GM21717 (cell line): ENCODE measurements around the gene RUNX3.

ENCODE experiments used
- ATAC-seq: cut with Tn5 transposase; IDR thresholded peaks from one replicate; pipeline ENCODE4 v1.9.1; 2021; ENCODE audit warnings: mild to moderate bottlenecking, moderate library complexity; ENCODE audit not compliant: unreplicated experiment

Gene RUNX3

DNA sequence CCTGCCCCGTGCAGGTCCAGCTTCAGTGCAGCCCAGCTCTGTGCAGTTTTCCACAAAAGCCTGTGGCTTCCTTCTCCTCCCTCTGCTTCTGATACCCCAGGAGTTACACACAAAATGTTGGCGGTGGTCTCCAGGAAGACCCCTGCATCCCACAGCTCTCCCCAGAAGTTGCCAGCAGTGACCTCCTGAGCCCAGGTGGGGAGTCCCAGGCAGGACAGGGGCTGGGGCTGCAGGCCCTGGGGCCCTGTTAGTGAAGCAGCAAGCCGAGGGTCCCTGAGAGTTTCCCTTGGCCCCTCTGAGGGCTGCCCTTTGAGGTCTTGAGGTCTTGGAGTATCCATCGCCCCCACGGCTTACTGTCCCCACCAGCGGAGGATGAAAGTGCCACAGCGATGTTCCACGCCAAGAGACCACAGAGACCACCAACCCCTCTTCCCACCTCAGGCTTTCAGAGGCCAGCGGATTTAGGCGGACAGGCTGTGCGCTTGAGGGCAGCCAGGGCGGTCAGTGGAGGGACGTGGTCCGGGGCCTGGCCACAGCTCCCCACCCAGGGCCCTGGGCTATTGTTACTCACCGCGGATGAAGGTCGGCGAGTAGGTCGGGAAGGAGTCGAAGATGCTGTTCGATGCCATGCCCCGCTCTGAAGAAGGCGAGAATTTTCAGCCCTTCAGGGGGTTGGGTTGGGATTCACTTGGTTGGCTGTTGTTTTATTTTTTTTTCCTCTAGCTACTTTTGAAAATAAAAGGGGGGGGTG is 34.0 kb upstream of the RUNX3 start:
- ATAC-seq: no peak

DNA sequence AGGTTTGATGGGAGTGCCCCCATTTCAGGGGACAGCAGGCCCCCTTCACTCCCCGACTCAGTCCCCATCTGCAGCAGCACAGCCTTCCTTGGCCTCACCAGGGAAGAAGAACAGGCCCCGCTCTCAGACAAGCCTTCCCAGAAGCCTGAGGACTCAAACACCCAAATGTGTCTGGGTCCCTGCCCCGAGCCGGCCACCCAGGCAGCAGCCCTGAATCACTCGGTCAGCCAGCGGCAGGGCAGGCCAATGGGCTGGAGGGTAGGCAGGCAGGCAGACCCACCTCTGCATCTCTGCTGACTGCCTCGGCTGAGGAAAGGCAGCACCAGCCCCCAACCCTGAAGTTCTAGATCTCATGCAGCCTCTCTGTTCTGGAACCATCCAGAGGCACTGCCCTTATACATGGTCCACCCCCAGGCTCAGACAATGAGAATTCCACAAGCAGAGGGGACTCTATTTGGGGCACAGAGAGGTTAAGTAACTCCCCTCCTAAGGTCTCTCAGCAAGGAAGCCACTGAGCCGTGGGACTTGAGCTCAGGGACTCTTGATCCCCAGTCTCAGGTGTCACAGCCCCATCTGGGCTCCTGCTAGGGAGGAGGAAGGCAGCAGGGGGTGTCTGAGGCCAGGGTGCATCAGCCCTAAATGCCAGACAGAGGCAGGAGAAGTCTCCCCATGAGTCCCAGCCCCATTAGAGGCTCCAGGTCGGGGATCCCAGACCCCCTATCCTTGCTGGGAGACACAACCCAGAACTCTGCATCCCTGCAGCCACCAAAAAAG is 33.2 kb upstream of the RUNX3 start:
- ATAC-seq: no peak

DNA sequence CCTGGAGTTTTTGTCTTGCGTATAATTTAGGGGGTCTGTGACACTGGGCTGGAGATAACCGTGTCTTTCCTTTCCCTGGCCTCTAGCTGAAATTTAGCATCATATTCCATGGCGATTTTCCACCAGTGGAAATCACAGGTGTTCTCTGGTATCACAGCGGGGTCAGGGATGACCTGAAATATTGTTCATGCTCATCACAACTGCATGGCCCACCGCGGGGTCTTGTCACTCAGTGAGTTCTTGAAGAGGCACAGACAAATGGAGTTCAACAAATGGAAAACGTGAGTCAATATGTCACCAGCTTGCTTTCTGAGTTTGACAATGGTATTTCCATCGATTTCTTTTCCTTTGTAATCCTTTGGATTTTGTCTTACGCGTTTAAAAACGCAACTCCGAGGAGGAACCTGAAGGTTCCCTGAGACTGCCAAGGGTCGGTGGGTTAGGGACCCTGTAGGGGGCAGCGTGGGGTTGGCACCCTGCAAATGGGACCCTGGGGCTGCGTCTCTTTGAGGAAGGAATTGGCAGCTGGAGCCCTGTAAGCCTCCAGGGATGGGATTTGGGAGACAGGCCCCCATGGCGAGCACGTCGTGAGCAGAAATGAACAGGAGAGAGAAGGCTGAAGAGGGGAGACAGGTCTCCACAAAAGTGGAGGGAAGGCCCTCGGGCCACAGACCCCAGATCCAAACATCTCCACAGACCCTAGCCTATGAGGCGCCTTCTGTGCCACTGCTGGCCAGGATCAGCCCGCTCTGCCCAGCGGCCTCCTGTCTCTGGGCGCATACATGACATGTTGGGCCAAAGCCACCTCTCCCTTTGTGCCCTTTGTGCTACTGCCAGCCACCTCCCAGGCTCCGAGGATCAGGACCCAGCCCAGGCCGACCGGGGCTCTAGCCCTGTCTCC is 32.1 kb upstream of the RUNX3 start:
- ATAC-seq: no peak

DNA sequence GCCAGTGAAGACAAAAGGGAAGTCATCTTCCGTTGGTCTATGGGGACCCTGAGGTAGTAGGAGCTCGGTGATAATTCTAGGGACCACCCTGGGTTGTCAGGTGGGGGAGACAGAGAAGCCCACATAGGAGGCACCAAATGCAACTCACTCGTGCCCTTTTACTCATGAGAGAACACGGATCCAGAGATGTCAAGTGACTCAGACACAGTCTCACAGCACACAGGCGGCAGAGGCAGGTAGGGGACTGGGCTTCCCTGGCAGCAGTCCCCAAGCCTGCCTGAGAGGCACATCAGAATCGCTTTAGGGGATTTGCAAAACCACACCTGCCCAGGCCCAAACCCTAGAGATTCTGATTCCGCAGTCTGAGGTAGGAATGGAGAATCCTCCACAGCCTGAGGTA is 31.3 kb upstream of the RUNX3 start:
- no peak for ATAC-seq

DNA sequence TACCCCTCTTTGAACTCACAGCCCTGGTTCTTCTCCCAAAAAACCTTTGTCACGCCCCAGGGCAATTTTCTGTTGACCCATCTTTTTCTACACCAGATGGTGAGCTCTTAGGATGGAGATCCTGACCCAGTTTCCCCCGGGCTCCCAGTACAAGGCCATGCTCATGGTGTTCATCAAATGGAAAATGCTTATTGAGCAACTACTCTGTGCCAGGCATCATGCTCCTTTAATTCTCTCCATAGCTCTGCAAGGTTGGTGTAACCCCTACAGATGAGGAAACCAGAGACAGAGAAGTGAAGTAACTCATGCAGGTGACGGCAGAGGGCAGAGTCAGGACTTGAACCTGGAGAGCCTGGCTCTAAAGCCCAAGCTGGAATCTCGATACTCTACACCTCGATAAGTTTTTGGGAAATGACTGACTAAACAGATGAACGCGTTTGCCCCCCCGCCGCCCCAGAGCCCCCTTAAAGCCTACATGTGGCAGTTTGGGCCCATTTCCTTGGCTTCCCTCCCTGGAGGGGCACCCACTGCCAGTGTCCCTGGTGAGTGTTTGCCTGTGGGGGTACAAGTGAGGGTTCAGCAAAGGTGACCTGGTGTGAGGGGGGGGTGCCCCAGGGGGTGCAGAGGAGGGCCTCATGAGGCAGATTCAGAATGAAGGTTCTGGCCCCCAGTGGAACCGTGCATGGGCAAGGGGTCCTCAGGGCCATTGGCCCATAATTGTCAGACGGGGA is 30.2 kb upstream of the RUNX3 start:
- no peak for ATAC-seq

DNA sequence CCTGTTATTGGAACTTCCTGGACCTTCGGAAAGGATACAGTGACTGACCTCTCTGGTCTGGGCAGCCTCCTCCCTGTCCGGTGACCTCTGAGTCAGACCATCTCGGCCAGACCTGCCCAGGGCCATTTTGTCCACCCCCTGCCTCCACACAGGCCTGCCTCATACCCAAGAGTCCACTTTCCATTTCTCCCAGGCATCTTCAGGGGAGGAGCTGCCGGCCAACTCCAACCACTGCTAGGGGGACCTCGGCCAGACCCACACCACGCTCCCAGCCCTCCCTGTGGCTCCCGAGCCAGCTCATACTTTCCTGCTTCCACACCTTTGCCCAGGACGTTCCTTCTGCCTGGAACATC is 29.5 kb upstream of the RUNX3 start:
- no peak for ATAC-seq

DNA sequence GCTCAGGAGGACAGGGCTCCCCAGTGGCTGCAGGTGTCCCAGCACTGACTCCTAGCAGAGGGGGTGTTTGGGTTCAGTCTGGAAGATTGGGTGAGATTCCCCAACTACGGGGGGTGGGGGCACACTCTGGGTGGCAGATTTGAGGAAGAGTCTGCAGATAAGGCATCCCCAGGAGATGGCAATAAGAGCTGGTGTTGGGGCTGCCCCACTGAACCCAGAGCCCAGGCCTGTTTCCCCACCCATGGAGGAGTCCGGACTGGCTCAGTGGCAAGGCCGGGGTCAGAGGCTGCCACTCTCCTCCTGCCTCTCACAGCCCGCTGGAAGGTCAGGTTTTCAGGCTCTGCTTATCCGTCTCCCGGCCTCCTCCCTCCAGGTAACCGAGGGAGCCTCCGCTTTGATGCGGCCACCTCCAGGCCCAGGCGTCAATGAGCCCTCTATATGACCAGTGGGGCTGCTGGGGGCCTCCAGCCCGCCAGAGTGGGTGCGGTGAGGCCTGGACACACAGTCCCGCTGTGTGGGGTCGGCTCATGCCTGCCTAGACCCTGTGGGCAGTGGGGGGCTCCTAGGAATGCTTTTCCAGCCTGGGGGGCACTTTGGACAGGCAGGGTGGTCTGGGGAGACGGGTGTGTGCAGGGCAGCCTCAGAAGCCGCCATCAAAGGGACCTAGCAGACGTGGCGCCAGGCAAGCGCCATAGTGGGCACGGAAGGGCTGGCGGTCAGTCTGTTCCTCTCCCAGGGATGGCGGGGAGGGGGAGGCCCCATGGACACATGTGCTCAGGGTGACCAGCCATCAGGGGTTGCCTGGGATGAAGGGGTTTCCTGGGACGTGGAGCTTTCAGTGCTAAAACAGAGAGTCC is 28.9 kb upstream of the RUNX3 start:
- no peak for ATAC-seq

DNA sequence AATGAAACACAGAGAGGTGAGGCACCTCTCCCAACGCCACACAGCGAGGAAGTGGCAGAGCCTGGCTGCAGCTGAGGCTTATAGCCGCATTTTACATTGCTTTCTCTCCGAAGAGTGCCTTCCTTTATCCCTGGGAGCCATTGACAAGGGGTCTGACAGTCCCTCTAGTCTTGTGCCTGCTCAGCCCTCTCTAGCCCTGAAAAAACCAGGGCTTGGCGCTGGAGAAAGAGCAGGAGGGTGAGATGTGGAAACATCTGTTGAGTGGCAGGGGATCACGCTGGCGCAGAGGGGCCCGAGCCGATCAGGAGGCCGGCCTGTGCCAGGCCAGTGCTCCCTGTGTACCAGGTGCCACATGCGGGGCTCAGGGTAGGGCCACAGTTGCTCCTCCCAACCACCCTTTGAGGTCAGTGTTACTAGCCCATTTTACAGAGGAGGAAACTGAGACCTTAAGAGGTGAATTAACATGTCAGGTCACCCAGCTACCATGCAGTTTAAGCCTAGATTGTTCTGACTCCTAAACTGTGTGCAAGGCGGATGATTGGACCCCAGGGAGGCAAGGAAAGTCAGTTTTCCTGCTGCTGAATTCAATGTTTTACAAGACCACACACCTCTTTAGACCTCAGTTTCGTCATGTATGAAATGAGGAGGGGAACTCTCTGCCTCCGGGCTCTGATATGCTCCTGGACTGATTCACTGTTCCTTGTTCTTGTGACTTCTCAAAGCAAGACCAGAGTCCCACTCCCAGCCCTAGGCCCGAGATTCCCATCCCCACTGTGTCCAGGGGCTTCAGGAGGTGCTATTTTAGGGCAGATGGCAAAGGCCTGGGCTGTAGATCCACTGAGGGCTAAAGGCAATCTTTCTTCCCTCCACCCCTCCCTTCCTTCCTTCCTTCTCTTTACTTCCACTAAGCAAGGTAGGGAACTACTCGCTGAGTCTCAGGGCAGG is 28.0 kb upstream of the RUNX3 start:
- ATAC-seq: no peak

DNA sequence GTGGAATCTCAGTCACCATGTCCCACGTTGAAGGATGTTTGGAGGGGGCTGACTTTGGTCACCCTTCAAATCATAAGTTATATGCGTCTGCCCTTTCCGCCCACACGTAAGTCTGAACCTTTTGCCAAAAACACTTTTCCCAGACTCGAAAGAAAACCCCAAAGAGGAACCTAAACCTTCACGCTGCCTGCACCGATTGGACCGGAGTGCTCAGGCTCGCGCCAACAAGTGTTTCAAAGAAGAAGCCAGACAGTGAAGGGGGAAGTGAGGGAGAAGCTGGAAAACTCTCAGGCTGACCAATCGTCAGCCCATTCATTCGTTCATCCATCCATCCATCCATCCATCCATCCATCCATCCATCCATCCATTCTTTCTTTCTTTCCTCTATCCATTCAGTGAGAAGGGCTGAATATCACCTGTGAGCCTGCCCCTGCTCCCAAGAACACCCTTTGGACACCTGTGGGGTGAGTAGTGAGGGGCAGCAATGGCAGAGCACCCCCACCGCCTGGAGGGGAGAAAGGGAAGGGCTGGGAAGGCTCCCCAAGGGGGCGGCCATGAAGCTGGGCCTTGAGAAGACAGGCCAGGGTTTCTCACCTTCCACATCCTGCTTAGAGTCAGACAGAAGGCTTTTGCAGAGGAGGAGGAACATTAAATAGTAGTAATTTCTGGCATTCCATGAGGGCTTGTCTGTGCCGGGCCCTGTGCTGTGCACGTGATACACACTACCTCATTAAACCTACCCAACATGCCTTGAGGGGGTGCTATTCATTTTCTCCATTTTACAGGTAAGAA is 27.1 kb upstream of the RUNX3 start:
- ATAC-seq: no peak

DNA sequence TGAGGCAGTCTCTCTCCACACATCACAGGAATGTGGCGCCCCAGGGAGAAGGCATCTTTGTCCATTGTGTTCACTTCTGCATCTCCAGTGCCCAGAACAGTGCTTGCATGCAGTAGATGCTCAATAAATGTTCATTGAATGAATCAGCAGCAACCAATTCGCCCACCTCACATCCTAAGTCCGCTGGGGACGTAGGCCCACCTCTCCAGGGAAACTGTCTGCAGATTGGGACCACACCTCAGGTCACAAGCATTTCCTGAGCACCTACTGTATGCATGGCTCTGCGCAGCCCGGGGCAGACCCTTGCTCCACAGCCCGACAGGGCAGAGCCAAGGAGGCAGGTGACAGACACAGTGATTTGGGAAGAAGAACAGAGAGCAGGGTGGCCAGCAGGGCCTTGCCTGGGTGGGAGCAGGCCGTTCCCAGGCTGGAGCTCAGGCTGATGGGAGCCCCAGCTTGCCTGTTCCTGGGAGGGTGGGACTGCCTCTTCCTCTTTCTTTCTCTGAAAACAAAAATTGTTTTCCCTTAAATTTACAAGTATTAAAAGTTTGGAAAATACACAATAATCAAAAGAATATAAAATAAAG is 25.8 kb upstream of the RUNX3 start:
- ATAC-seq: no peak

DNA sequence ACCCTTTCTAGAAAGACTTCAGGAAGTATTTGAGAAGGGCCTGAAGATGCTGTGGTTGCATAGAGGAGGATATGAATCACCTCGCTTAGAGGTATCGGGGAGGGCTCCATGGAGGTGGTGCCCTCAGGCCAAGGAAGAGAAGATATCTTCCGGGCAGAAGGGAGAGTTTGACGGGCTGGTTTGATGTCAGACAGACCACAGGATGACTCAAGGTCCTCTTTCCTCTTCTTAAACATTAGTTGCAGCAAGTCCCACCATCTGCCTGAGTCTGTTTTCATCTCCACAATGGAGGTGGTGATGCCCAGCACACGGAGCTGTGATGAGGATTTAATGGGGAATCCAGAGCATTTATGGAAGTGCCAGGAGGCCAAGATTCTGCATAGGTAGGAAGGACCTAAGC is 25.1 kb upstream of the RUNX3 start:
- peak; percentile 40 for ATAC-seq

DNA sequence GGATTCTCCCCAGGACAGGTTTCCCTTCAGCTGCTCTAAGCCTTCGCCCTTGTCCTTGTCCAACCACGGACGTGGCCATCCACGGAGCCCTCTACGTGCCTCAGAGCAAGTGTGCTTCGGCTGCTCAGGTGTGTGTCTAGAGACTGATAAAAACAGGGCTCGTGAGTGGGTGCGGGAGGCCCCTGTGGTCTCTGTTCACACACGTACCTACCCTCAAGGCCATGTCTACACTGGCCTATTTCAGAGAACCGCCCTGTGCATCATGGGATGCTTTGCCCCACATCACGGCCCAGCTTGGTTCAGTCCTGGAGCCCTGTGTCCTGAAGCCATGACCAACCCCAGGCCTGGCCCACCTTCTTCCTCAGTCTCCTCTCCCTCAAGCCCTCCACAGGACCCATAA is 24.6 kb upstream of the RUNX3 start:
- ATAC-seq: no peak

DNA sequence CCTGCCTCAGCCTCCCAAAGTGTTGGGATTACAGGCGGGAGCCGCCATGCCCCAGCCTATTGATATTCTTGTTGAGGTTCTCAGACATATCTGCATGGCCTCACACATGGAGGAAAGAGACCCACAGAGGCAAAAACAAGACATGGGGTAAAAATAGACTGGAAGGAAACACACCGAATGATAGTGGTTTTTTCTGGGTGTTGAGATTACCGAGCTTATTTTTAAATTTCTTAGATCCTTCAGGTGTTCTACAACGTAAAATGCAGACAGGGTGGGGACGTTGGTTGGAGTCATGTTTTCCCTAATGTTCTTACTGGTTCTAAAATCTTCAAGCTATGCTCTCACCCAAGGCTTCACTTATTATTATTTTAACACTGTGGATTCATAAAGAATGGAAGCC is 23.9 kb upstream of the RUNX3 start:
- ATAC-seq: no peak

DNA sequence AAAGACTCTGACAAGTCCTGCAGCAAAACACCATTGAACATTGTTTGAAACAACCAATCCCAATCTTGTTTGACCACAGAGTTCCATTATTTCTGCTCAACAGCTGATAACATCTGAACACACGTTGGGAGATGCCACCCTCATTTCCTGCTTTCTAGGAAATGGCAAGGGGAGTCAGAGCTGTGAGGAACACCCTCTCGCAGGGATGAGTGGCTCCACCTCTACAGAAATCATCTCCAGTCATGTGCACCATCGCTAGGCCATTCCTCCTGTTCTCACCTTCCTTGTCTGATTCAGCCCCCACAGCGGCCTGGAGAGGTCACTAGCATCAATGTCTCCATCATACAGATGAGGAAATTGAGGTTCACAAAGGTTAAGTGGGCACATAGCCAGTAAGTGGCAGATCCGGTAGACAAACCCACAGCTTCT is 22.4 kb upstream of the RUNX3 start:
- ATAC-seq: no peak

DNA sequence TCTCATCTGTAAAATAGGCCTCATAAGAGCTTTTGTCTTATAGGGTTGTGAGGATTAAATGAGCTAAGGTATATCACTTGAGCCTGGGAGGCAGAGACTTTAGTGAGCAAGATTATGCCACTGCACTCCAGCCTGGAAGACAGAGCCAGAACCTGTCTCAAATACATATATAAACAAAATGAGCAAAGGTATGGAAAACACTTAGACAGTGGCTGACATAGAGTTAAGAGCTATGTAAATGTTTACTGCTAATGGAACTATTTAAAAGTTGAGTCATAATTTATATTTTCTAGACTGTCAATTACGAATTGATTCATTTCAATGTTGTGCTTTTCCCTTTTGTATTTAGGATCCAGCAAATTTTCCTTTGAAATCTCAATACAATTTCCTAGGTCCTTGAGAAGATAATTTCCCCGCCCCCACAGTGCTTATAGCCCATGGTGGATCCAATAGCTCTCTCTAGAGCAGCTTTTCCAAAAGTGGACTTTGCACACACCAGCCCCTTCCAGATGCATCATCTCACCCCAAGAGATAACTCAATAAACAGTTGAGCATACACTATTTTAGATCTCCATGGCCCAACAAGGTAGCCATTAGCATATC is 21.8 kb upstream of the RUNX3 start:
- no peak for ATAC-seq

DNA sequence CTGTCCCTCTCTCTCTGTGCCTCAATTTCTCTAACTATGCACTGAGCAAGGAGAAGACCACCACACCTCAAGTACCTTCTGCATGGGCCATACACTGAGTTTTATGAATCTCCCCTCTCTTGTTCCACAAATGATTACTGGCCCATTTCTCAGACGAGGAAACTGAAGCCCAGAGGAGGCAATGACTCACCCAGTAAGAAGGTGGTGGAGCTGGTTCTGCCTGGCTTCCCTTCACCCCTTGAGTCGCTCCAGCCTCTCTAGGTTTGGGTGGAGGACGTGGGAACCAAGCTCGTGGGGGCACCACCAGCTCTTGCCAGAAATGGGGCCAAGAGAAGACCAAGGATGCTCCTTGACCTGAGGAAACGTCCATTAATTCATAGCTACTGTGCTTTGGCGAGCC is 21.3 kb upstream of the RUNX3 start:
- no peak for ATAC-seq

DNA sequence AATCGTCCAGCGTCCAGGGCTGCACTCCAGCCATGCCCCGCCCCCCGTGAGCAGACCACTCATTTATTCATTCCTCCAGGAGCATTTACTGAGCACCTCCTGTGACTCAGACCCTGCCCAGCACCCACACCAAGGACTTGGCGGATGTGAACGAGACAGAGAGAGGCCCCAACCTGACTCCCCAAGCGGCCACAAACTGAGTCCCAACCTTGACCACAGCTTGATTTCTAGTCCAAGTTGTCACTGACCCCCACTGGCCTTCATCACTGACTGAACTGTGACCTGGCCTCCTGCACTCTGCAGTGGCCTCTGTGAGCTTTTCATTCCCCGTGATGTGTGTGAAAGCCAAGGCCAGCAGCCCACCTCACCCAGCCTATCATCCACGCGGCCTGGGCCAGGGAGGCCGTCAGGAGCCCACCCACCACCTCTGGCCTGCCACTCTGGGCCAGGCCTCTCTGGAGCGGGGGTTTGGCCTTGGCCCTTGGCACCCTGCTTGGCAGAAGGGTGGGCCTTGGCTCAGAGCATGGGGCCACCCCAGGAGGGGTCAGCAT is 19.3 kb upstream of the RUNX3 start:
- no peak for ATAC-seq
